HG03565 (cell line): ENCODE data around the gene PPP1R12C.
"Not testable (repeated sequence)": the region's sequence is repeated elsewhere in the genome, so short reads cannot be mapped to it uniquely, and the experiment has no call there.

Source experiments
- ATAC-seq: cut with Tn5 transposase; IDR thresholded peaks from one replicate; pipeline ENCODE4 v1.9.1; 2021; ENCODE audit warnings: mild to moderate bottlenecking, moderate library complexity; ENCODE audit not compliant: unreplicated experiment

Gene PPP1R12C

DNA sequence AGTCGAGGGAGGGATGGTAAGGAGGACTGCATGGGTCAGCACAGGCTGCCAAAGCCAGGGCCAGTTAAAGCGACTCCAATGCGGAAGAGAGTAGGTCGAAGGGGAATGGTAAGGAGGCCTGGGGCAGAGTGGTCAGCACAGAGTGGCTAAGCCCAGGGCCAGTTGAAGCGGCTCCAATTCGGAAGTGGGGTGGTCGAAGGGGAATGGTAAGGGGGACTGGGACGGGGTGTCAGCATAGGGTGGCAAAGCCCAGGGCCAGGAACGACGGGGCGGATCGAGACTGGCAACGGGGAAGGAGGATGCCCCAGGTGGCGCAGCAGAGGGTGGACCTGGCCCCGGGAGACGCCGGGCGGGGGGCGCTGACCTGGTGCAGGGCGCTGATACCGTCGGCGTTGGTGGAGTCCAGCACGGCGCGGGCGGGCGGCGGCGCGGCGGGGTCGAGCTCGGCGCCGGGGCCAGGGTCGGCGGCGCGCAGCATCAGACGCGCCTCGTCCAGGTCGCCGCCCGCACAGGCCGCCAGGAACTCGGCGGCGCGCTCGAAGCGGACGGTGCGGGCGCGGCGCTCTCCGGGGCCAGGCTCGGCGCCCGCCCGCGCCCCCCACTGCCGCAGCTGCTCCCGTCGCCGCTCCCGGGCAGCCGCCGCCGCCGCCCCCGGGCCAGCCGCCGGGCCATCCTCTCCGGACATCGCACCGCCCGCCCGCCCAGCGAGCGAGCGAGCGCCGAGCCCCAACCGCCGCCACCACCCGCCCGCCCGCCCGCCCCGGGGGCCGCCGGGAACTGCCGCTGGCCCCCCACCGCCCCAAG is at the start of gene PPP1R12C:
PPP1R12C (minus strand) TSS at position 779 of the 804 bp plus-strand sequence; CDS start at position 685, 94 bp downstream.
- peak; percentile 1 for ATAC-seq

DNA sequence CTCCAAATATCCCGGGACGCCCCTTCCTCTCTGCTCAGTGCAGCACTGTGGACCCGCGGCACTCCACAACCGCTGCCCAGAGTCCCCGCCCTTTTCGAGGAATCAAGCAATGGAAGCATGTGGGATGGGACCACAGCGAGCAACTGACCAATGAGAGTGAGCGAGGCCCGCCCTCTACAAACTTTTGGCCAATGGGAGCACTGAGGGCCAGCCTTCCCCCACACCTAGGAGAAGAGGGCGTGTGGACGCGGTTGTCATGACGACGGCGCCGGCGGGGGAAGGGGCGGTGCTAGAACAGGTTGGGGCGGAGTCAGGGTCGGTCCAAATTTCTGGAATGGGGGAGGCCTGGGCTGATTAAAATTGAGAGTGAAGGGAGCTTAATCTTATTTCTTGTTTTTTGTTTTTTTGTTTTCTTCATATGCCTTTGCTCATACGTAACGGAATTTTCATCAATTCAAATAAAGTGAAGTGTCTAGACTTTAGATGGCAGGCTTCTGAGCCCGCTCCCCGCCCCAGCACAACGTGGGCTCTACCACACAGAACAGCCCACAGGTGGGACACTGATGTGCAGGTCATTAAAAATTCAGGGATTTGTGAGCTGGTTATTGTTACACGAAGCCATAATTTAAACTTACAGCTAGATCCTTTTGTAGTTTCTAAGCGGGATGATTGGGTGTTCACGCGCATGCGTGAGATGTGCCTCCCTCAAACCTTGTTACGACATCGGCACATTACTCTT is 49.3 kb upstream of the PPP1R12C start, which contains the start of gene DNAAF3:
DNAAF3 (minus strand) TSS at position 84 of the 739 bp plus-strand sequence. CDS start 200 bp downstream, outside the sequence.
- ATAC-seq, result peak; percentile 43

DNA sequence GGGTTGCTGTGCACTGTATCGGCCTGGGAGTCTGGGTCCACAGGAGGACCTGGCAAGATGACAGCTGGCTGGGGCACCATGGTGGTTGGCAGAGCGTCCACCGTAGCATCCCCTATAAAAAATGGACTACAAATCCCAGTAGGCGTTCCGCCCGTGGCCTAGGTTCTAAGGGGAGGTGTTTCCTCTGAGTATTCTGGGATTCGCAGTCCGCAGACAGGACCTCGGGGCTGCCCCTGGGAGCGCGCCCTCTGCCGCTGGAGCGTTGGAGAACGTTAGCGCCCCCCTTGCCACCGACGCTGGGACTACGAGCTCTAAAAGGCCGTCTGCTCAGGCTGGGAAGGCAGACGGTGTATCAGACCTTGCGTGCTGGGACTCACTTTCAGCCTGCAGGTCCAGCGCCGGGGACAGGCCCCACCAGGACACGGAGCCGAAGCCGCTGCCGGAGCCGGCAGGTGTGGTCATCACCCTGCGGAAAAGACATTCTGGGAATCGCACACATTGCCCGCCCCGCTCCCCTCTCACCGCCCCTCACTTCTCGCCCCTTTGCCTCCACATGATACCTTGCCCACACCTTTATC is 48.6 kb upstream of the PPP1R12C start:
- ATAC-seq, result no peak

DNA sequence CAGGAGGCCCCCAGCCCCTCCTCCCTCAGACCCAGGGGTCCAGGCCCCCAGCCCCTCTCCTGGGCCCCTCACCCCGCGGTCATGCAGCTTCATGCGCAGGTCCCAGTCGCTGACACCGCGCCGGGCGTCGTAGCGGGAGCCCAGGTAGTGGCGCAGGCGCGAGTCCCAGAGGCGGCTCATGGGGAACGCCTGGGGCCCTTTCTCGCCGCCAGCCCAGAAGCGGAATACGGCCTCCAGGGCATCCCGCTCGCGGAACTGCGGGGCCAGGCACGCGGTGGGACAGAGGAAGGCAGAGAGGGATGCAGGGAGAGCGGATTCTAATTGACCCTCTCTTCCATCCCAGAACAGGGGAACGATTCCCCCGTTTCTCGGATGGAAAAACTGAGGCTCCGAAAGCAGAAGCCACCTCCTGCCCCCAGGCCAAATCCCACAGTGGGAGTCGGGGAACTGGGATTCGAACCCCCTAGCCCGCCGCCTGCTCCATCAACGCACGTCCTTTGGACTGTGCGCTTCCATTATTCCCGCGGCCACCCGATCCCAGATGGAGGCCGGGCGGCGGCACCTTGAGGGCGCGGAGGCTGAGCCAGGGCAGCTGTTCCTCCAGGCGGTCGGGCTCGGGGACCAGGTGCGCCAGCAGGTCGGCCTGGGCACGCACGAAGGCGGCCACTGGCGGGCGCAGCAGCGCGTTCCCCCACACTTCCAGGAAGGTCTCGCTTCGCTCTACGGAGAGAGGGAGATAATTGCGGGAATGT is 44.3 kb upstream of the PPP1R12C start:
- no peak for ATAC-seq

DNA sequence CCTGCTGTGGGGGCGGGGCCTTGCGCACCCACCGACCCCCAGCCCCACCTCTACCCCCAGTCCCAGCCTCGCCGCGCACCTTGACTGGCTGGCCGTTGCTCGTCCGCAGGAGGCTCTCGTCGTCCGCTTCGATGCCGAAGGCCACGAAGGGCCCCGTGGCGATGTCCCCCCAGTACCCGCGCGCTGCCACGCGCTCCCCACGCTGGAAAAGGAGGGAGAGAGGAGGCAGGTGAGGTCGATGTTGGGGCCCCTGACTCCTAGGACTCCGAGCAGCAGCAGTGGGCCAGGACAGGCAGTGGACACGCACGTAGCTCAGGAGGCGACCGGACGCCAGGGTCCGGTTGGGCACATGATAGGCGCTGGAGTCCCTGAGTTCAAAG is 43.5 kb upstream of the PPP1R12C start:
- no peak for ATAC-seq

DNA sequence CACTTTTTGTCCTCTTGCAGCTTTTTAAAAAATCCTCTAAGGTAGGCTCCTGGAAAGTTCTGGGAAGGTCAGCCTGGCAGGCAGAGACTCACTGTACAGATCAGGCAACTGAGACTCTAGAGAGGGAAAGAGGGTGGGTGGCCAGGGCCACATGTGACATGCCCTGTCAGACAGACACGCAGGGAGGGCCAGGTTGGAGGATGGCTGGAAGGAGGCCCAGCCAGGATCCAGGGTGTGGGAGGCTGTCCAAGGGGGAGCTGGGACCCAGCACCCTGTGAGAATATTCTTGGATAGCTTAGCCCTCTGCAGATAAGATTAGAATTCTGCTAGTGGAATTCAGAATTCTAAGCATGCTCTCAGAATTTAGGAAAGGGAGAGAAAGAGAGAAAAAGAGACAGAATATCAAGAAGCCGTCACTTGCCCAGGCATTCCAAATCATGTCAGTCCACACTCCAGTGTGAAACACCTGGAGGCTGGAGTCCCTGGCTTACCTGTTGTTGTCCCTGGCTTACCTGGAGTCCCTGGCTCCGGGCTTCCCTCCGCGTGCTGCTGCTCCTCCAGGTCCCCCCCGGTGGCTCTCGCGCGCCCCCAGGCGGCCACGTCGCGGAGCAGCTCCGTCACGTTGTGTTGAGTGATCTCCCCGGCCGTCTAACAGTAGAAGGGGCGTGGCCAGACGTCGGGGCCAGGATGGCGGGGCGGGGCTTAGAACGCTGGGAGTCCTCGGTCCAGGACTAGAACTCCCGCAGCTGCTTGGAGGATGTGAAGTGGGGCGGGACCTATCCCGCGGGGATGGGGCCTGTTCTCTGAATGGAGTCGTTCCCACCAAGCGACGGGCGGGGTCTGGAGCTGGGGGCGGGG is 42.9 kb upstream of the PPP1R12C start:
- no peak for ATAC-seq

DNA sequence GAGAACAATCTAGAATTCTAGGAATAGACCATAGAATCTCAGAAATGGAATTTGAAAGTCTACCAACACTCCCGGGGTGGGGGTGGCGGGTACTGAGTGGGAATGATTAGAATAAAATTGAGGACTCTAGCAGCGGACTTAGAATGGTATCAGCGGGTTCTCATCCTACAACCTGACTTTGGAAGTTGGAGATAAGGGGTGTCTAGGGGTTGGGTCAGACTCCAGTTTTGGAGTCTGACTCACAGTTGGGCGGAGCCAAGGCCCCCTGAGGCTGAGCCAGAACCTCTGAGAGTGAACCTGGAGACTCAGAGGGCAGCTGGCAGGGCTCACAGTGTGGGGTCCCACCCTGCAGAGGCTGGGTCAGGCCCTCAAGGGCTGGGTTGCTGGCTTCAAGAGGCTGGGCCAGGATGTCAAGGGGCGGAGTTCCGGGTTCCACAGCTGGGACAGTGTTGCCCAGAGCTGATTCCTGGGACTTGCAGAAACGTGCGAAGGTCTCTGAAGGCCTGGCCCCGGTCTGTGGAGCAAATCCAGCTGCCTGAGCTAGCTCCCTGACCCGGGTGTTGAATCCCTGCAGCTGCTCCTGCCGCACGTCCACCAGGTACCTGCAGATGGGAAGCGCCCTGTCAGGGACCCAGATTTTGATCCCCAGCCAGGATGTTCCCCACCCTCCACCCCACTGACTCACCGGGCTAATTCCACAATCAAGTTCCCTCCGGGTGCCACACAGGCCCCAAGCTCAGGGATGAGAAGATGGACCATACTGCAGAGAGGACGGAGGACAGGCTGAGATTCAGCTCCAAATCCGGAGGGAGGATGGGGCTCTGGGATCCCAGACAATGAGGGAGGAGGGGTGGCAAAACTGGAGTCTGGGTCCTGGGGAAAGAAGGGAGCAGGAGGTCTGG is 41.7 kb upstream of the PPP1R12C start:
- ATAC-seq, result no peak

- ATAC-seq, result no peak
These were observed 41.0 kb upstream of the PPP1R12C start for GRCh38 chr19:55158423-55158822.

DNA sequence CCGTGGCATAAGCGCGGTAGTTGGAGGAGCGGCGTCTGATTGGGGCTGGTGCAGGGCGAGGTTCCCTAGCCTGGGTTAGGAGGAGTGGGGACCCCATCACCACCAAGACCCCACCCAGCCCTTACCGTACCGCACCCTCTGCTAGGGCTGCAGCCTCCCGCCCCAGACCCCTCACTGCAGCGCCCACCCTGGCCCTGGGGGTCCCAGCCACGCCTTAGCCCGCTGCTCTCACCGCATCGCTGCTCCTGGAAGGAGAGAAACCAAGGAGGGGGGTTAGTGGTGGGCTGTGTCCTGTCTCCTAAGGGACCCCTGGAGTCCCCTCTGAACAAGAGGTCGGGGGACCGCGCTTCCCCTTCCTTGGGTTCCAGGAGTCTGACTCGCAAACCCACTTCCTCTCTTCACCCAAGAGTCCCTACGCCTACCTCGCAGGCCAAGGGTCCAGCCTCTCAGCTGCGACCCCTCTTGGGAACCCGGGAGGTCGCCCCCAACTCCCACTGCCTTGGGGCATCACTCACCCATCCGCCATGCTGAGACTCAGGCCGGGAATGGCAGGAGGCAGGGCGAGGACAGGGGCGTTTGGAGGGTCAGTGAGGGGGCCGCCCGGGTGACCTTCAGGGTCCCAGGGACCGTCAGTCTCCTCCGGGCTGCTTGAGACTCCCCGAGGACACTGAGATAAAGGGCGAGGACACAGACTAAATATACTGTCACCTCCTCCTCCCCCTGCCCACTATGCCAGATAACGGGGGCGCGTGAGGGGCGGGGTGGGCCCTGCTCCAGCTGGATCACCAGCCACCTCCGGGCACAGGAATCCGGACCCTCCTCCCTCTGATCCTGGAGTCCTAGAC is 39.8 kb upstream of the PPP1R12C start, which contains the start of gene TNNI3:
TNNI3 (minus strand) TSS at position 669 of the 845 bp plus-strand sequence; CDS start at position 526, 143 bp downstream.
- no peak for ATAC-seq

GRCh38 chr19:55156202-55157063 is 39.0 kb upstream of the PPP1R12C start:
- no peak for ATAC-seq

DNA sequence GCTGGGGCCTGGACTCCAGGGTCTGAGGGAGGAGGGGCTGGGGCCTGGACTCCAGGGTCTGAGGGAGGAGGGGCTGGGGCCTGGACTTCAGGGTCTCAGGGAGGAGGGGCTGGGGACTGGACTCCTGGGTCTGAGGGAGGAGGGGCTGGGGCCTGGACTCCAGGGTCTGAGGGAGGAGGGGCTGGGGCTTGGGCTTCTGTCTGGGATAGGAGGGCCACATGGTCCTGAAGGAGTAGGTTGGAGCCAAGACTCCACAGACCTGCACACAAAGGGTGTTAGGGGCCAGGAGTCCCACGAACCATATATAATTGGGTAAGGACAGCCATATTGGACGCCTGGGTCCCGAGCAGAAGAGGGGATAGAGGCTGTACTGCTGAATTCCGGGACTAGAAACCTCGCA is 38.3 kb upstream of the PPP1R12C start:
- ATAC-seq, result not testable (repeated sequence)

GRCh38 chr19:55153652-55154264 is 36.3 kb upstream of the PPP1R12C start:
- no peak for ATAC-seq

GRCh38 chr19:55152017-55152416 is 34.6 kb upstream of the PPP1R12C start:
- no peak for ATAC-seq

- ATAC-seq, result no peak
These were observed 31.9 kb upstream of the PPP1R12C start, which contains the start of gene TNNT1 for GRCh38 chr19:55149078-55150003. TNNT1 (minus strand) TSS chr19:55149206; CDS start chr19:55147157, 2,049 bp downstream.

DNA sequence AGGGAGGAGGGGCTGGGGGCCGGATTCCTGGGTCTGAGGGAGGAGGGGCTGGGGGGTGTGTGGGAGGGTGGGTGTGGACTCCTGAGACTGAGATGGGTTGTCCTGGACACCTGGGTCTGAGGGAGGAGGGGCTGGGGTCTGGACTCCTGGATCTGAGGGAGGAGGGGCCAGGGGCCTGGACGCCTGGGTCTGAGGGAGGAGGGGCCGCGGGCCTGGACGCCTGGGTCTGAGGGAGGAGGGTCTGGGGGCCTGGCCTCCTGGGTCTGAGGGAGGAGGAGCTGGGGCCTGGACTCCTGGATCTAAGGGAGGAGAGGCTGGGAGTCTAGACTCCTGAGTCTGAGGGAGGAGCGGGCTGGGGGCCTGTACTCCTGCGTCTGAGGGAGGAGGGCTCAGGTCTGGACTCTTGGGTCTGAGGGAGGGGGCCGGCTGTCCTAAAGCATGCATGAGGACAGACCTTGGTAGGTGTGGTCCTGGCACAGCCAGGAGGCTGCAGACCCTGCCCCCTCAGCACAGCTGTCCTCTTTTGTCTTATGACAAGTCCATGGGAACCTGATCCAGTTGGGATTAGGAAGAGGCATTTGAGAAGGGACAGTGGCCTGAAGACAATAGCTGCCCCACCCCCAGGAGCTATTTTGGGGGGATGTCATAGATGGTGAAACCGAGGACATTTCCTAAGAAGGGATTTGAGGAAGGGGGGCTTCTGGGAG is 30.3 kb upstream of the PPP1R12C start:
- ATAC-seq, result no peak
